Prostate gland (tissue), 2 donors: ENCODE data around the gene ANKRD16.
"Not testable (repeated sequence)": the region's sequence is repeated elsewhere in the genome, so short reads cannot be mapped to it uniquely, and the experiment has no call there.

Experiments used
- CTCF ChIP-seq, 4 experiments: fragments of 200-600 bp in 2 of 4; fragments of 450-650 bp in 2 of 4; sonication (generic) in 2 of 4; IDR thresholded peaks; 1 replicate in 3 of 4; 2 replicates in 1 of 4; pipeline ENCODE4 v1.5.1; 2016 to 2019; ENCODE audit warnings: antibody characterized with exemption in 4 of 4, mild to moderate bottlenecking in 2 of 4, moderate library complexity in 2 of 4
- POLR2A ChIP-seq: fragments of 450-650 bp; IDR thresholded peaks from one replicate; pipeline ENCODE4 v1.6.1; 2016; ENCODE audit warnings: antibody characterized with exemption, mild to moderate bottlenecking
- POLR2AphosphoS5 ChIP-seq: sonication (generic); formaldehyde crosslinking; IDR thresholded peaks from one replicate; pipeline ENCODE4 v1.6.1; 2017; ENCODE audit warnings: antibody characterized with exemption

GRCh38 chr10:5877041-5877440, 12.7 kb downstream of the ANKRD16 start:
- TF ChIP-seq POLR2A; CTCF (IDR thresholded peaks at IDR 0.05); POLR2AphosphoS5: not testable (repeated sequence)
